Chondrocyte (in vitro differentiated cells): ENCODE measurements around the gene GALNTL6. TPM values are rescaled to one million over a fixed set of nuclear protein-coding genes. Genes with fewer than 3 reads are reported as not detected.

Experiments used
- DNase-seq: peaks from one replicate; pipeline ENCODE4 v3.0.0; 2021; ENCODE audit warnings: mixed read lengths, low spot score
- H3K27ac Mint-ChIP-seq: one replicate; pipeline ENCODE4 v1.8.0; 2021; ENCODE audit warnings: mild to moderate bottlenecking, moderate library complexity, mixed read lengths; ENCODE audit not compliant: unreplicated experiment
- H3K27me3 Mint-ChIP-seq: 2 replicates; pipeline ENCODE4 v1.8.0; 2021; ENCODE audit warnings: low read depth, mixed read lengths
- H3K36me3 Mint-ChIP-seq: 2 replicates; pipeline ENCODE4 v1.8.0; 2021; ENCODE audit warnings: low read depth, mixed read lengths
- H3K4me1 Mint-ChIP-seq: 2 replicates; pipeline ENCODE4 v1.8.0; 2021; ENCODE audit warnings: low read depth, mild to moderate bottlenecking, mixed read lengths
- H3K4me3 Mint-ChIP-seq: one replicate; pipeline ENCODE4 v1.8.0; 2021; ENCODE audit warnings: mild to moderate bottlenecking, moderate library complexity, mixed read lengths; ENCODE audit not compliant: unreplicated experiment
- H3K9me3 Mint-ChIP-seq: 2 replicates; pipeline ENCODE4 v1.8.0; 2021; ENCODE audit warnings: low read depth, mixed read lengths
- CTCF ChIP-seq: fragments of 200-600 bp; sonication (generic); IDR thresholded peaks from 2 replicates; pipeline ENCODE4 v1.5.0; 2021; ENCODE audit warnings: antibody characterized with exemption, mild to moderate bottlenecking, moderate library complexity
- total RNA-seq: library from RNA; stranded (reverse); gene quantifications from 3 replicates; pipeline ENCODE4 v1.2.1, GENCODE V29; 2021

GALNTL6 gene
- total RNA-seq, 1 donor from 2014 or later: not detected

DNA sequence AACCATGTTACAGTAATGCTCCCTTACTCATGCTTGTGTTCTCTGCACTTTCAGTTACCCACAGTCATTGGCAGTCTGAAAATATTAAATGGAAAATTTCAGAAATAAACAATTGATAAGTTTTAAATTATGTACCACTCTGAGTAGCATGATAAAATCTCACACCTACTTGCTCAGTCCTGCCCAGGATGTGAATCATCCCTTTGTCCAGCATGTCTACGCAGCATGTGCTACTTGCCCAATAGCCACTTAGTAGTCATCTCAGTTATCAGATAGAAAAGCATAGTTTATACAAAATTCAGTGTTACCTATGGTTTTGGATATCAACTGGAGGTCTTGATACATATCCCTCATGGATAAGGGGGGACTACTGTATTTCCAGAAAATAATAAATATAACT, 577.1 kb downstream of the GALNTL6 start:
- Mint-ChIP-seq H3K9me3 (no peaks in the 10 kb centered on the region), H3K4me1 (no peaks in the 10 kb centered on the region), H3K27ac (no peak overlapping the region), H3K4me3 (no peak overlapping the region), H3K36me3 (no peaks in the 10 kb centered on the region), H3K27me3 (peaks cover 9% of the 10 kb centered on the region)
- DNase-seq: no peak
- TF ChIP-seq CTCF: no peak

DNA sequence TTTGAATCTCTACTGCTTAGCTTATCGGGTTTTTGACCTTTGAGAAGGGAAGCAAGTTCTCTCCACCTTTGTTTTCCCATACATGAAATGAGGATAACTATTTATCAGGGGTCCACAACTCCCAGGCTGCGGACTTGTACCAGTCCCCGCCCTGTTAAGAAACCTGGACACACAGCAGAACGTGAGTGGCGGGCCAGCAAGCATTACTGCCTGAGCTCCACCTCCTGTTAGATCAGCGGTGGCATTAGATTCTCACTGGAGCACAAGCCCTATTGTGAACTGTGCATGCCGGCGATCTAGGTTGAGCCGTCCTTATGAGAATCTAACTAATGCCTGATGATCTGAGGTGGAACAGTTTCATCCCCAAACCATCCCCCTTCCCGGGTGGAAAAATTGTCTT, 579.5 kb downstream of the GALNTL6 start:
- Mint-ChIP-seq H3K27me3 (peaks cover 8% of the 10 kb centered on the region), H3K36me3 (no peaks in the 10 kb centered on the region), H3K27ac (no peak overlapping the region), H3K4me3 (no peak overlapping the region), H3K4me1 (no peaks in the 10 kb centered on the region), H3K9me3 (no peaks in the 10 kb centered on the region)
- TF ChIP-seq CTCF: no peak
- no peak for DNase-seq

DNA sequence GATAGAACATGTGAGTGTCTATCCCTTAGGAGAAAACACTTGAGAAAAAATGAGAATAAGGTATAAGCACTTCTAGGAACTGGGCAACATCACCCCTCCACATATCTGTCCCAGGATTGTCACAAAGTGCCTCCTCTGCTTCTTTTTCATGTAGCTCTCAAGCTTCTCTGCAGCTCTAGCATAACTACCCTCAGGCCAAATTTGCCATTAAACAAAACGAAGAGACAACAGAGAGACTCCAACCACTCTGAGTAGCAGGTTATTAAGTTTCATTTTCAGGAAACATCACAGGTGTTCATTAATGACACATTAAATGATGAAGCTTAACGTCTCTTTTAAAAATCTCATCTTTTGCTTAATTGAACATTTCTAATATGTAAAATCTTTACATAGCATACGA, 580.0 kb downstream of the GALNTL6 start:
- H3K27ac Mint-ChIP-seq: no peak overlapping the region
- no peaks in the 10 kb centered on the region for H3K9me3 Mint-ChIP-seq
- no peak overlapping the region for H3K4me3 Mint-ChIP-seq
- DNase-seq: no peak
- TF ChIP-seq CTCF: no peak
- H3K4me1 Mint-ChIP-seq: no peaks in the 10 kb centered on the region
- H3K27me3 Mint-ChIP-seq: peaks cover 6% of the 10 kb centered on the region
- no peaks in the 10 kb centered on the region for H3K36me3 Mint-ChIP-seq

- H3K4me1 Mint-ChIP-seq: no peaks in the 10 kb centered on the region
- H3K27ac Mint-ChIP-seq: no peak overlapping the region
- TF ChIP-seq CTCF: no peak
- no peaks in the 10 kb centered on the region for H3K36me3 Mint-ChIP-seq
- DNase-seq: no peak
- H3K4me3 Mint-ChIP-seq: no peak overlapping the region
- no peaks in the 10 kb centered on the region for H3K9me3 Mint-ChIP-seq
- peaks cover 5% of the 10 kb centered on the region for H3K27me3 Mint-ChIP-seq
Measured at GRCh38 chr4:172404676-172405075, 591.5 kb downstream of the GALNTL6 start.

DNA sequence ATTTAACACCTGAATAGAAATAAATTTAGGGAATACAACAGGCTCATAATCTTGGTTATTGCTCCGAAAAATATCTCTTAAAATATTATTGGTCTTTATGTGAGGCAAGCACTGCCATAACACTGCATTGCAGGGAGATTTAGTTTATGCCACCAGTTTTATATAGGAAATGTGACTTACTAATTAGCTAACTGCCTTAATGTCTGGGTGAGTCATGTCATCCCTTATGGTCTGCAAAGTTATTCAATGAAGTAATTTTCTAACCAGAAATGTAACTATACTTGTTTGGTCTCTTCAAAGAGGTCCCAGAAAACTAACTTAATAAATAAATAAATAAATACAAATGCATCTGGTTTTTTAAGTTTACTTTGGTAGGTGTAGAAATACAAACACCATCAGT, 597.2 kb downstream of the GALNTL6 start:
- H3K4me1 Mint-ChIP-seq: no peaks in the 10 kb centered on the region
- TF ChIP-seq CTCF: no peak
- H3K27ac Mint-ChIP-seq: no peak overlapping the region

More for the DNA sequence above, 597.2 kb downstream of the GALNTL6 start:
- Mint-ChIP-seq H3K36me3 (no peaks in the 10 kb centered on the region), H3K4me3 (no peak overlapping the region), H3K9me3 (no peaks in the 10 kb centered on the region), H3K27me3 (peaks cover 2% of the 10 kb centered on the region)
- DNase-seq: no peak
